Activated T-helper 9 cell treated with anti-CD3 and anti-CD28 coated beads, Interleukin-2, amount 50 U/mL, for 16 hours (primary cell): ENCODE results near the gene RACK1.

Experiments
- DNase-seq: peaks from one replicate; pipeline ENCODE4 v3.0.0-alpha.2; 2020; ENCODE audit warnings: low read depth

Gene RACK1

DNA sequence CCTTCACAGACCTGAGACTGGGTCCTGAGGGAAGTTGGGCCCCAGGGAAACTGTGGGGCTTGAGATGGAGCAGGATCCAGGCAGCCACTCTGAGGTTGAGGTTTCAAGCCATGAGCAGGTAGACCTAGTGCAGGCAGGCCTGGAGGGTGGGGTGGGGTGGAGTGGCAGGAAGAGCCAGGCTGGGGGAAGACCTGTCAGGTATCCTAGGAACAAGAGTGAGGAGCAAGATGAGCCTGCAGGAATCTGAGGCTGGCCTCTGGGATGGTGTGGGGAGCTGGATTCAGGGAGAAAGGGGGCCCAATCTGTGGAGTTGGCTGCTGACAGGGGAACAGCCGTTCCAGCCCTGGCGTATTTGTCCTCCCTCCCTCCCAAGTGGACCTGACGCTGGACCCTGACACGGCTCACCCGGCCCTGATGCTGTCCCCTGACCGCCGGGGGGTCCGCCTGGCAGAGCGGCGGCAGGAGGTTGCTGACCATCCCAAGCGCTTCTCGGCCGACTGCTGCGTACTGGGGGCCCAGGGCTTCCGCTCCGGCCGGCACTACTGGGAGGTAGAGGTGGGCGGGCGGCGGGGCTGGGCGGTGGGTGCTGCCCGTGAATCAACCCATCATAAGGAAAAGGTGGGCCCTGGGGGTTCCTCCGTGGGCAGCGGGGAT lies 9.8 kb downstream of the RACK1 start:
- no peak for DNase-seq

DNA sequence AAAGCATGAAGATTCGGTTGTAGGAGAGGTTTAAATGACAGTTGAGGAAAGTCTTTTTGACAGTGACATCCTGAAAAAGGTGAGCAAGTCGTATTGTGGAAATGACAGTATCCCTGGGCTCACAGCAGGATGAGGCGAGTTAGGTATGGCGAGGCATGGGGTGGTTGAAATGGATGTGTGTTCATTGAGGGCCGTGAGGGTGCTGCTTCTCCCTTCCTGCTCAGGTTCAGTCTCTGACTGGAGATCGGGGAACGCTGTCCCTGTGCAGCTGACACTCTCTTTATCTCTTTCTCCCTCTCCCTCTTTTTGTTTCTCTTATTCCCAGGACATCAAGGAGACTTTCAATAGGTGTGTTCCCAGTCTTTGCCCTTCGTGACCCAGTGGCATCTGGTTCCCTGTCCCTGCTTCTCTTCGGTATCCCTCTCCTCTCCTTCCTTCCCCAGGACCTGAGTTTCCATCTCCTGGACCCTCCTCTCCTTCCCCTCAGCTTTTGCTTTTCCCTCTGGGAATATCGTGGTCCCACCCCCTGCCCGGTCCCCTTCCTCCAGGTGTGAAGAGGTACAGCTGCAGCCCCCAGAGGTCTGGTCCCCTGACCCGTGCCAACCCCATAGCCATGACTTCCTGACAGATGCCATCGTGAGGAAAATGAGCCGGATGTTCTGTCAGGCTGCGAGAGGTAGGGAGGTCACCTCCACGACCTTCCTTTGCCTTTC lies 10.5 kb downstream of the RACK1 start:
- DNase-seq = no peak

DNA sequence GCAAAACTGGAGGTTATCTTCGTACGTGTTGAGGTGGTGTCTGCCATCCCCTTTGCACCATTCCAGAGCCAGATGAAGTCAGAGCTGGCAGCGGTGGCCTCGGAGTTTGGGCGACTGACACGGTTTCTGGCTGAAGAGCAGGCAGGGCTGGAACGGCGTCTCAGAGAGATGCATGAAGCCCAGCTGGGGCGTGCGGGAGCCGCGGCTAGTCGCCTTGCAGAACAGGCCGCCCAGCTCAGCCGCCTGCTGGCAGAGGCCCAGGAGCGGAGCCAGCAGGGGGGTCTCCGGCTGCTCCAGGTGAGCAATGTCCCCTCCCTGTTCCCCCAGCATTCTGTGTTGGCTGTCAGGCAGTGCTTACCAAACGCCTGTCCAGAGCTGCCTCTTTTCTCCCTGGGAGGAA lies 11.1 kb downstream of the RACK1 start:
- no peak for DNase-seq

DNA sequence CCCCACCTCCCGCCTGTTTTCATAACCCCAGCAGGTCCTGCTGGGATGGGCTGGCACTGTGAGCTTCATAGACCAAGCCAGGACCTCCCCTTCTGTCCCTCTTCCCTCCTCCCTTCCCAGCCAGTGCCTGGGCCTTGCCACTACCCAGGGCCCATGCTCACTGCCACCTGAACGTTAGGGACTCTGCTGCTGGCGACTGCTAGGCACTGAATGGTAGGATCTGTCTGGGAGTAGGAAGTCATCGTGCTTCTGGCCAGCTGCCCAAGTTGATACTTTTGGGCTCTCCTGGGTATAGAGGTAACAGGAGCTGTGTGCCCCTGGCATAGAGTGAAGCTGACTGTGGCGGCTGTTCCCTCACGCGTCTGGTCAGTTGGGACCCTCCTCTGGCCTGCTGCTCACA lies 12.3 kb downstream of the RACK1 start:
- DNase-seq = no peak

DNA sequence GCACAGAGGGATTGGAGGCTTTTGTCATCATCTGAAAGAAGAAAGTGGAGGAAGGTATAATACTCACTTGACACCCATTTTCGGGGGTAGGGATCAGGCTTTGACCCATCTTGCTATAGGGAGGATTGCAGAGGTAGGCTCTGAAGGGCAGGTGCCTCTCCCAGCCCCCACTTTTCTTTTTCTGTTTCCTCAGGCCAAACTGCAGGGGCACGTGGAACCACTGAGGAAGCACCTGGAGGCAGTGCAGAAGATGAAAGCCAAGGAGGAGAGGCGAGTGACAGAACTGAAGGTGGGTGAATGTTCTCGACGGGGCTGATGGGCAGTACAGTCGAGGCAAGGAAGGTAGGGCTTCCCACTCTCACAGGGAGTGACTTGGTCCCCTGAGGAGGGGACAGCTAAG lies 13.2 kb downstream of the RACK1 start:
- no peak for DNase-seq

DNA sequence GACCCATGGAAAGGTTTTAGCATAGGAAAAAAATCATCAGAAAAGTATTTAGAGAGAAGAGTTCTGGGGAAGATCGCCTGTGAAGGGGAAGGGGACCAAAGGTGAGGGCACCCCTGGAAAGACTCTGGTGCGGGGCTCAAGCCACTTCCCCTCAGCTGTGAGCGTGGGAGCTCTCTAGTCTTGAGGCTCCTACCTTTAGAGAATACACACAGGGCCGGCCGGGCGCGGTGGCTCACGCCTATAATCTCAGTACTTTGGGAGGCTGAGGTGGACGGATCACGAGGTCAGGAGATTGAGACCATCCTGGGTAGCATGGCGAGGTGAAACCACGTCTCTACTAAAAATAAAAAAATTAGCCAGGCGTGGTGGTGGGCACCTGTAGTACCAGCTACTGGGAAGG lies 13.7 kb downstream of the RACK1 start:
- DNase-seq = no peak

DNA sequence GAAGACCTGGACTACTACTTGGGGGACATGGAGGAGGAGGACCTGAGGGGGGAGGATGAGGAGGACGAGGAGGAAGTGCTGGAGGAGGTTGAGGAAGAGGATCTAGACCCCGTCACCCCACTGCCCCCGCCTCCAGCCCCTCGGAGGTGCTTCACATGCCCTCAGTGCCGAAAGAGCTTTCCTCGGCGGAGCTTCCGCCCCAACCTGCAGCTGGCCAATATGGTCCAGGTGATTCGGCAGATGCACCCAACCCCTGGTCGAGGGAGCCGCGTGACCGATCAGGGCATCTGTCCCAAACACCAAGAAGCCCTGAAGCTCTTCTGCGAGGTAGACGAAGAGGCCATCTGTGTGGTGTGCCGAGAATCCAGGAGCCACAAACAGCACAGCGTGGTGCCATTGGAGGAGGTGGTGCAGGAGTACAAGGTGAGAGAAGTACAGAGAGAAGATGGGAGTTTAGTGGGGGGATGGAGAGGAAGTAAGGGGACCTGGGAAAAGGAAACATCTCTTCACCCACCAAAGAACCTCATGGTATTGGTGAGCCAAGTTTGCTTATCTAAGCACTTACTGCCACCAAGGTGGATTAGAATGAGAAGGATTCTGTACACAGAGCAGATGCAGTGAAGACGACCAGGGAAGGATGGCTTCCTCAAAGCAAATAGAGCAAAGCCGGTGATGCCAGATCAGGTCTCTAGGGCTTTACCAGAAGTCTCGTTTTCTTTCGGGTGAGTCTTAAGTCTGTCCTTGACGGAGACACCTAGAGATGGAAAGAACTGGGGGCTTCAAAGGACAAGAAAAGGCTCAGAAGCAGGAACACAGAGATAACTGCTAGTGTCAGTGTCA lies 19.1 kb downstream of the RACK1 start:
- no peak for DNase-seq

DNA sequence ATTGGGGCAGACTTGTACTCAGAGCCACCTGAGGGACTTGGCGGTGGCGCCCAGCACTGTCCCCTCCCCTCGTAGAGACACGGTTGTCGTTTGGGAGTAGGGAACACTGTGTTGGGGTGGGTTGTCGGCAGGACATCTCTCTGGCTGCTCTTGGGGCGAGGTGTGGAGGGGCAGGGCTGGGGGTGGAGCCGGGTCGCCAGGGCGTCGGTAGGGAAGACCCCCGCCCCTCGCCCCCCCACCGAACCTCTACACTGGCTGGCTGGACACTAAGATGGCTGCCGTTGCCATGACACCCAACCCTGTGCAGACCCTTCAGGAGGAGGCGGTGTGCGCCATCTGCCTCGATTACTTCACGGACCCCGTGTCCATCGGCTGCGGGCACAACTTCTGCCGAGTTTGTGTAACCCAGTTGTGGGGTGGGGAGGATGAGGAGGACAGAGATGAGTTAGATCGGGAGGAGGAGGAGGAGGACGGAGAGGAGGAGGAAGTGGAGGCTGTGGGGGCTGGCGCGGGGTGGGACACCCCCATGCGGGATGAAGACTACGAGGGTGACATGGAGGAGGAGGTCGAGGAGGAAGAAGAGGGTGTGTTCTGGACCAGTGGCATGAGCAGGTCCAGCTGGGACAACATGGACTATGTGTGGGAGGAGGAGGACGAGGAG lies 19.8 kb downstream of the RACK1 start:
- no peak for DNase-seq

DNA sequence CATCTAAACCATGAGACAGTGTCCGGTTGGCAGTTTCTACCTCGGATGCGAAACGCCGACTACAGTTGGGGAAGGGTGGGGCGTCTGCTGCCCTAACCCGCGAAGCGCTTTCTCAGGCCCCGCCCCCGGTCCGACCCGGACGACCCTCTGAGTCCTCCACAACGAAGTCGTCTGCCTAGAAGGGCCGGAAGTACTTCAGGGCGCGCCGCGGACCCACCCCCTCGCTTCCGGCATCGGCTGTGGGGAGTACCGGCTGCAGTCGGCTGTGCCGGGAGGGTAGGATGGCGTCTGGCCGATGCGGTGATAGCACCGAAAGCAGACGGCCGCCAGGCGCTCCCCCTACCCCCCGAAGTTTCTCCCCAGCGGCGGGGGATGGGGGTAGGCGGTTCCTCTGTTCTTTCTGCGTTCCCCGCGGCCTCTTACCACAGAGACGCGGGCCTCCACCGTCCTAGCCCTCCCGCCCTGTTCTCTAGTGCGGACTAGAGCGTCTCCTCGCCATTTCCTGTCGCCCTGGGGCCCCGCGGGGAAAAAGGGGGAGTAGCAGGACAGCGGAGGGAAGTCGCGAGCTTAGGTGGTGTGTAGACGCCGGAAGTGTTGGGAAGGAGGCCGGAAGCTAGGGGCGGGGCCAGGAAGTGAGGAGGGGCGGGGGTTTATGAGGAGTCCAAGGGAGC lies 20.5 kb downstream of the RACK1 start, which contains the start of gene TRIM41:
TSS of gene TRIM41 (plus strand) at position 224 of the 671 bp plus-strand sequence. CDS start 719 bp downstream, outside the sequence.
- peak; percentile 95 for DNase-seq

DNA sequence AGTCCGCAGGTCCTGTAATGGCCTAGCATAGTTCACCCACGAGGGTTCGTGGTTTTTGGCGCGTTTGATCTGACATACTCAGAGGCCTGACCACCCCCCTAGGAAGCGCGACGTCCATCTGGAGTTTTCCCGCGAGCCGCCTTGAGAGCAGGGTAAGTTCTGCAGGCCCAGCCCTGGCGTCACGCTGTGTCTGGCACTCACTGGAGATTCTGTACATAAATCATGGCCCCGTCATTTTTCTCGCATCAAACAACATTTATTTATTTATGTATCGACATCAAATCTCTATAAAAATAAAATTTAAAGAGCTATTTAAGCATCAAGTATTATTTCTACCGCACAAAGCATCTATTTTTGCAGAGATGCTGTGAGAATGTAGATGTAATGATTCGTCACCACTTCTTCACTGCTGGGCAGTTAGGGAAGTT lies 21.1 kb downstream of the RACK1 start:
- DNase-seq = no peak

DNA sequence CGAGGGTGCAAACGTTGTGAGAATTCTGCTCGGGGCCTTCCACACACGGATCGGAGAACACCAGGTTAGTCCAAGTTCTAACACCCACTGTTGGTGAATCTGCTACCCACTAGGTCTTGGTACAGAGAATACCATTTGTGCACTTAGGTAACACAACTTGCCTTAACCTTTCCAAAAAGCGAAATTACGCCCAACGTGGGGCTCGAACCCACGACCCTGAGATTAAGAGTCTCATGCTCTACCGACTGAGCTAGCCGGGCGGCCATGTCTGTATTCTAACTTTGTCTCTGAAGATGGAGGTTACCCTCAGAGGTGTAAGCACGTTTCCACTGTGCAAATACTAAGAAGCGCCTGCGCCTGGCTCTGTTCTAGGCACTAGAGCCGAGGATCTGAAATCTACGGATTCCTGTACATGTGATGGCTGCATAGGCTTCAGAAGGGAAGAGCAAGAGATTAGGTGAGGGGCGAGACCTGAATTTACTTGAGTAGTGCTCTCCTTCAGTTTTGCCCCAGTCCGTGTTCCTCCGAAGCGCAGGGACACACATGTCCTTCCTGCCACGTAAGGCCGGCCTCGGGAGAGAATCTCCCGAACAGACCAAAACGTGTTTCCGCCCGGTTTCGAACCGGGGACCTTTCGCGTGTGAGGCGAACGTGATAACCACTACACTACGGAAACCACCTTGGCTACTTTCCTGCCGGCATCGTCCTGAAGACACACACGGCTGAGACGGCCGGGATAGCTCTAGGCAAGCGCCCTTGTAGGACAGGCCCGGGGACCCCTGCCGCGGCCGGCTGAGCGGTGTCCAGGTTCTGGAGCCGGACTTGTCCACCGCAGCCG lies 21.7 kb downstream of the RACK1 start:
- DNase-seq = peak; percentile 92

DNA sequence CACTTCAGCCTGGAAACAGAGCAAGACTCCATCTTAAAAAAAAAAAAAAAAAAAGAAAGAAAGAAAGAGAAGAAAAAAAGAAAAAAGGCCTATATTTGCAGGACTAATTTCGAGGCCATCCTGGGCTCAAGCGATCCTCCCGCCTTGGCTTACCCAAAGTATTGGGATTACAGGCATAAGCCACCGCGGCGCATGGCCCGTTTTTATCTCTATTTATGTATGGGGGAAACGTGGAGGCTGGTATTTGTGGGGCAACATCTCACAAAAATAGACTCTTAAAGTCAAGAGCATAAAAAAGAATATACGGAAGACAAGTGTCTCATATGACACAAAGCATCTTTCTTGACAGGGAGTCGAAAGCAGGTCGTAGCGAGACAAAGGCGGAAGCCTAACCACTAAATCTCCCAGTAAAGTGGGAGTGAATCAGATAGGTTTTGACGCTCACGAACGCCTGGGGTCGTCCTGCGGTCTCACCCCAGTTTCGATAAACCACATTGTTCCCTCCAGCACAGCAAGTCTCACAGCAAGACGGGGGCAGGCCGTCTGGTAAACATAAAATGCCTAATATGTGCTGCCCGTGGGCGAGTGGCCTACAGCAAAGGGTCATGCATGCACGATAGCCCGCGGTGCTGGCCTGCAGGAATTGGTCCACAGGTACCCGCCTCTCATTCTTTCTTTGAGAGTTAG lies 22.5 kb downstream of the RACK1 start:
- no peak for DNase-seq

DNA sequence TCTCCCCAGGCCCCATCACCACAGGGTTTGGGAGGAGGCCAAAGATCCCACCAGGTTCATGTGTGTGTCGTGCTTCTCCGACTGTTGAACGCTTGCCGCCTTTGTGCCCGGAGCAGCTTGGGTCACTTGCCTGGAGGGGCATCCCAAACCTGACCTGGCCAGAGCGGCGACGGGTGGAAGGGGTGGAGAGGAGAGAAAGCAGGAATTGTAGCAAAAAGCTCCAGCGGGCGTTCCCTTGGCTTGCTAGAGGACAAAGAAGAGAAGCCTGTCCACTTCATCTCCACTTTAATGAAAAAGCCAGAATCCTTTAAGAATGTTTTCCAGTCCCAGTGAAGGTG lies 23.6 kb downstream of the RACK1 start:
- no peak for DNase-seq

DNA sequence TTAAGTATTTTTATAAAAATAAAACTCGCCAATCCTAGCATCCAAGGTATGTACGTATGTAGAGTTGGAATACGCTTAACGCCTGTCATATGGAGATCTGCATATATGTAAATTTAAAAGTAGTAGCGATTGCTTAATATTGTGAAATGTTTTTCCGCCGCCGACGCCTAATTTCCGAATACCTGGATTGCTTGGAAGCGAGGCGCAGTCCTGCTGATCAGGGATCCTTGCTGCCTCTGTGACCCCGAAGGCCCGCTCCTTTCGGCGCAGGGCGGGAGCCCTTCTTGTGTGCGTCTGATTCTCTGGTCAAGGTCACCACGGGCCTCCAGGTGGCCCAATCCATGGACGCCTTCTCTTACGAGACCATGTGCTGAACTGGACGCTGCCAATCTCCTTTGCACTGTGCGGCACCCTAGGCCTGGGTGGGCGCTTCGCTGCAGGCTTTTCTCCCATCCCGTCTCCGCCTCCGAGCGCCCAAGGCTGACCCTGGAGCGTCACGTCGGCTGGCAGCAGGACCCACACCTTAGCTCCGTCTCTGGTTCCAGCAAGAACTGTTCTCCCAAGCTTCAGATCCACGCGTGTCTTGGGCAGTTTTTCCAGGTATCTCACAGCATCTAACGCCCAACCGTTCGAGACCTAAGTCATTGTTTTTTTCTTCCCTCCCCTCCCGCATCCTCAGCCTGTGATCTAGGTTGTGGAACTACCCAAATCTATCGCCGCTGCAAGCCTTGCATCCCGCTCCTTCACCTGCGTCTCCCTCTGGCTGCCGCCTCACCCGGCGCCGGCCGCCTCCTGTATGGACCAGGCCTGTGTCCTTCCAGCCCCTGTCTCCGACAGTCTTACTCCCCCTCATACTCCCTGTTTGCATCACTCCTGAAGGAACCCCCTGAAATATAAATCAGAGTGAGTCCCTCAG lies 24.2 kb downstream of the RACK1 start:
- DNase-seq = no peak

DNA sequence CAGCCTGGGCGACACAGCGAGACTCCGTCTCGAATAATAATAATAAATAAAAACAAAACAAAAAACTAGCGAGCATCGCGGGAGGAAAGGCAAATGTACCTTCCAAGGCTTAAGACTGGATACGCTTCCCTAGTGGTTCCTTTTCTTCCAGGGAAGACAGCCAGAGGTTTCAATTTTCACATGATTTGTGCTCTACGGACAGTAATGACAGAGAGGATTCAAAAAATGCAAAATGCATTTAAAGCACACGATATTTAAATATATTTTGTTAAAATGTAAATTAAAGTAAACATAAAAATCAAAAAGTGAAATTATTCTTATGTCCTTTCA lies 24.9 kb downstream of the RACK1 start:
- DNase-seq = no peak

DNA sequence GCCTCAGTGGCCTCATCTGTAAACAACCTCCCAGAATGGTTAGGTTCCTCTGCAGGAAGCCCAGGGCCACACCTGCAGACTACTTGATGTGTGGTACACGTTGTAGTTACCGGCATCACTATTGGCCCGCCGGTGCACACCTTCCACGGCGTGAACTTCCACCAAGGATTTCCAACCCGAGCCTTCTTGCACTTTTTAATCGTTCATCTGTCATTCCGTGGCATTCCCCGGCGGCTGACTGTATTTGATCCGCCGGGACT lies 26.0 kb downstream of the RACK1 start:
- DNase-seq = no peak

DNA sequence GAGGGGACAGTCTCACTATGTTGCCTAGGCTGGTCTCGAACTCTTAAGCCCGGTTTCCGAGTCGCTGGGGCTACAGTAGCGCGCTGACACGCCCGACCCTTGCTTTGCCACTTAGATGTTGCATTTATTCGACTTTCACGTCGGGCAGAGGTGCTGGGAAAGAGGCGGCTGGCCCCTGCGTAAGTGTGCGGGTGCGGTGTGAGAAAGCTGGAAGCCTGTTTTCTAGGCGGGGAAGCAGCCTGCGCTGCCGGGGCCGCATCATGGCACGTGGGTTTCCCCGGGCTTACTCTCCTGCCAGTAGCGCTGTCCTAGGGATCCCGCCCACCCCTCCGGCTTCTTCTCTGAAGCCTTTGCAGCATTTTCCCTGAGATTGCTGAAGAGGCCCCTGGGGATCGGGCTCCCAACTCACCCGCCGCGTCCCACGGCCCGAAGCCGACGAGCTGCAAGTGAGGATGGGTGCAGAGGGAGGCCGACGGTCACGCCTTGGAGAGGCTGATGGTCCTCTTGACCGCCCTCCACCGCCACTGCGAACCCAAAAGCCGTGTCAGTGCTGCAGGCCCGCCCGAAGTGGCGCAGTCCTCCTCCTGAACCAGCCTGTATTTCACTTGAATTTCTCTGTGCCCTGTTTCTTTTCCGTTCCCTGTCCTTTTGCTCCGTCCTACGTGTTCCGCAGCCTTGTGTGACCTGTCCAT lies 26.4 kb downstream of the RACK1 start:
- DNase-seq = peak; percentile 45

DNA sequence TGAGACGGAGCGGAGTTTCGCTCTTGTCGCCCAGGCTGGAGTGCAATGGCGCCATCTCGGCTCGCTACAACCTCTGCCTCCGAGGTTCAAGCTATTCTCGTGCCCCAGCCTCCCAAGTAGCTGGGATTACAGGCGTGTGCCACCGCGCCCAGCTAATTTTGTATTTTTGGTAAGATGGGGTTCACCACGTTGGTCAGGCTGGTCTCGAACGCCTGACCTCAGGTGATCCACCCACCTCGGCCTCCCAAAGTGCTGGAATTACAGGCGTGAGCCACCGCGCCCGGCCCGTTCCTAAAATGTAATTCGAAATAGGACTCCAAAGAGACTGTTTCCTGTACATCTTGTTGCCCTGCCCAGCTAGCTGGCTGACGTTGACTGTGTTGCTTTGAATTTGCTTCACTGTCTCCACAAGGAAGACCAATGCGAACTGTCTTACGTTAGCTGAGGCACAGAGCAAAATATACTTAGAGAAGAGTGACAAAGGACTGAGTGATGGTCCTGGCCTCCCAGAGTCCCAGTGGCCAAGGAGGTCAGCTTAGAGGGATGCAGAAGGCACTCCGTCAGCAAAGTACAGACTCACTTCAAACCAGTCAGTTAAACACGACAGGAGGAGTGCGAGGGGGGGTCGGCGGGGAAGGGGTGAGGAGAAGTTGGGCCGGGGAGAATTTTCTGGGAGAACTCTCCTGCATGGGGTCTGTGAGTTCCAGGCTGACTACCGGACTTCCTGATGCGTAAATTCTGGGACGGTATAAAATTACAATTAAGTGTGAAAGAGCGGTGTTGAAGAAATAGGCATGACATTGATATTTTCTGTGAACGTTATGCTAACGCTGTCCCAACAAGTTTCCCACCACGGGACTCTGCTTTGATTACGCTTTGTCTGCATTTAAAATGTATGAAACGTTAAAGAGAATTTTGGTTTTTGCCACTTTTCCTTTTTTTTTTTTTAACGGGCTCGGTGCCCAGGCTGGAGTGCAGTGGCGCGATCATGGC lies 27.4 kb downstream of the RACK1 start:
- DNase-seq = no peak
